Activated CD8-positive, alpha-beta T cell treated with anti-CD3 and anti-CD28 coated beads for 36 hours (primary cell): ENCODE data around the gene IFFO2. TPM values are rescaled to one million over a fixed set of nuclear protein-coding genes. Genes with fewer than 3 reads are reported as not detected.

ENCODE experiments used
- ATAC-seq: fragments of 200-7000 bp; cut with Tn5 transposase; one replicate; pipeline ENCODE4 v1.10.0; 2021; ENCODE audit warnings: mild to moderate bottlenecking, moderate library complexity
- CTCF ChIA-PET: fragments of 350-600 bp; sonication (Branson Sonifier 250); formaldehyde crosslinking; loops from one replicate; lab custom pipeline; 2021; ENCODE audit warnings: antibody characterized with exemption; lab: Charles Lee
- POLR2A ChIA-PET: fragments of 350-600 bp; sonication (Branson Sonifier 250); formaldehyde crosslinking; loops from one replicate; lab custom pipeline; 2021; ENCODE audit warnings: antibody characterized with exemption; lab: Charles Lee
- DNase-seq: peaks from one replicate; pipeline ENCODE4 v3.0.0-alpha.2; 2020
- H3K27ac Mint-ChIP-seq: one replicate; pipeline ENCODE4 v1.8.0; 2021; ENCODE audit warnings: mild to moderate bottlenecking, mixed read lengths
- H3K27me3 Mint-ChIP-seq: one replicate; pipeline ENCODE4 v1.8.0; 2021; ENCODE audit warnings: mixed read lengths
- H3K36me3 Mint-ChIP-seq: one replicate; pipeline ENCODE4 v1.8.0; 2021; ENCODE audit warnings: low read depth, mixed read lengths
- H3K4me1 Mint-ChIP-seq: one replicate; pipeline ENCODE4 v1.8.0; 2021; ENCODE audit warnings: low read depth, mixed read lengths
- H3K4me3 Mint-ChIP-seq: one replicate; pipeline ENCODE4 v1.8.0; 2021; ENCODE audit warnings: mild to moderate bottlenecking, moderate library complexity, mixed read lengths
- H3K9me3 Mint-ChIP-seq: one replicate; pipeline ENCODE4 v1.8.0; 2021; ENCODE audit warnings: mixed read lengths
- intact Hi-C: fragments of 100-400 bp; cut with micrococcal nuclease; formaldehyde crosslinking; loops from one replicate; pipeline ENCODE4 v1.10.0; 2022
- total RNA-seq, 2 experiments: library from RNA; stranded (reverse); gene quantifications; one replicate each; pipeline ENCODE4 v1.2.3, GENCODE V29; 2021
- TF ChIP-seq, protein P1 (sequence below): fragments of 200-600 bp; IDR thresholded peaks from one replicate; pipeline ENCODE4 v1.8.0; 2022; ENCODE audit warnings: antibody characterized with exemption, mild to moderate bottlenecking

Gene IFFO2
- total RNA-seq, 2 experiments from 2014 or later: 23.7 to 26.4 TPM

DNA sequence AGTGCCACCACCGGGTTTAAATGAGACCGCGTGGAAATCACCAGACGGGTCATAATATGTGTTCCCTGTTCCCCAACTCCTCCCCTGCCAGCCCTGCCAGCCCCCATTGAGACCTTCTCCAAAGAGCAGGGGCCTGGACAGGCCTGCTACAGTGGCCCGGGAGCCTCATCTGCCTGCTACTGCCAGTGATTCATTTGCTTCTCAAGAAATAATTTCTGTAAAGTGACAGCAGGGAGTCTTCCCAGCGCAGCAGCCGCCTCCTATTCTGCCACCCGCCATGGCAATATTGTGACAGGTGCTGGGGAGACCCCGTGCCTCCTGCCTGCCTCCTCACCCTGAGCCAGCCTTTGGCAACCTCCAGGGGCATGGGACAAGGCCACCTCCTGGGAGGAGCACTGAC, 8.9 kb downstream of the IFFO2 start:
- Mint-ChIP-seq H3K9me3 (no peaks in the 10 kb centered on the region), H3K27ac (peak overlapping the region; percentile 93), H3K27me3 (no peaks in the 10 kb centered on the region), H3K4me3 (no peak overlapping the region), H3K4me1 (peaks cover 79% of the 10 kb centered on the region), H3K36me3 (peaks cover 13% of the 10 kb centered on the region)
- no peak for ATAC-seq
- TF ChIP-seq, protein P1, sequence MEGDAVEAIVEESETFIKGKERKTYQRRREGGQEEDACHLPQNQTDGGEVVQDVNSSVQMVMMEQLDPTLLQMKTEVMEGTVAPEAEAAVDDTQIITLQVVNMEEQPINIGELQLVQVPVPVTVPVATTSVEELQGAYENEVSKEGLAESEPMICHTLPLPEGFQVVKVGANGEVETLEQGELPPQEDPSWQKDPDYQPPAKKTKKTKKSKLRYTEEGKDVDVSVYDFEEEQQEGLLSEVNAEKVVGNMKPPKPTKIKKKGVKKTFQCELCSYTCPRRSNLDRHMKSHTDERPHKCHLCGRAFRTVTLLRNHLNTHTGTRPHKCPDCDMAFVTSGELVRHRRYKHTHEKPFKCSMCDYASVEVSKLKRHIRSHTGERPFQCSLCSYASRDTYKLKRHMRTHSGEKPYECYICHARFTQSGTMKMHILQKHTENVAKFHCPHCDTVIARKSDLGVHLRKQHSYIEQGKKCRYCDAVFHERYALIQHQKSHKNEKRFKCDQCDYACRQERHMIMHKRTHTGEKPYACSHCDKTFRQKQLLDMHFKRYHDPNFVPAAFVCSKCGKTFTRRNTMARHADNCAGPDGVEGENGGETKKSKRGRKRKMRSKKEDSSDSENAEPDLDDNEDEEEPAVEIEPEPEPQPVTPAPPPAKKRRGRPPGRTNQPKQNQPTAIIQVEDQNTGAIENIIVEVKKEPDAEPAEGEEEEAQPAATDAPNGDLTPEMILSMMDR: no peak
- POLR2A ChIA-PET: interaction anchor here (1.5 to 1.6 kb wide), 2 partner anchors 20 kb away, joined by 7 to 9 read pairs; no protein-coding TSS in a partner anchor
- DNase-seq: no peak
- intact Hi-C loops: no loop called here
- CTCF ChIA-PET: interaction anchor here (1.5 to 5.9 kb wide), 5 partner anchors 19 to 40 kb away, joined by 7 to 45 read pairs (median 26); no protein-coding TSS in a partner anchor

DNA sequence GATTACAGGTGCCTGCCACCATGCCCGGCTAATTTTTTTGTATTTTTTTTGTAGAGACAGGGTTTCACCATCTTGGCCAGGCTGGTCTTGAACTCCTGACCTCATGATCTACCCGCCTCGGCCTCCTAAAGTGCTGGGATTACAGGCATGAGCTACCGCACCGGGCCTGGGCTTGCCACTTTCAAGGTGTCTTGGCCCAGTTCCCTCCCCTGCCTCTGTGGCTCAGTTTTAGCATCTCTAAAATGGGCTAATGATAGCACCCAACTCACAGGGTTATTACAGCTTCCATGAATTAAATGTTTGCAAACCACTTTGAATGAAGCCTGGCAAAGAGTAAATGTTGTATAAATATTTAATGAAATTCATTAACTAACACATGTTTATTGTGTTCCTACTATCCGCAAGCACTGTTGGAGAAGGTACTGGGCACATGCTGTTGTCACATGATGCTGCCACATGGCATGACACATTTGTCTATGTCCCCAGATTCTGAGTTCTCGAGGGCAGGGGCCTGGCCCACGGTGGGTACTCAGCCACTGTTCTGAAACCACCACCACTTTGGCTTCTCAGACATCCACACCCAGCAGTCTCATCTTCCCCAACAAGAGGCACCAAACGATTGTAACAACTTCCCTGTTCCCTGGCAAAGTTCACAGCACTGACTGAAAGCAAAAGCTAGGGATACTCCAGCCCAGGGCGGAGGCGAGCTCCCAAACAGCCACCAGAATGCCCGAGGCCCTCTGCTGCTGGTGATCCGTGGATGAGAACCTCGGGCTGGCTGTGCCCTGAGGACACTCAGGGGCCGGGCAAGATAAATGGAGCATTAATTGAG, 9.7 kb downstream of the IFFO2 start:
- ChIA-PET POLR2A (interaction anchor here (1.3 to 3.2 kb wide), 3 partner anchors 8 to 23 kb away, joined by 3 to 10 read pairs (median 9); no protein-coding TSS in a partner anchor), CTCF (interaction anchor here (0.9 to 5.9 kb wide), 3 partner anchors 26 to 39 kb away, joined by 3 to 26 read pairs (median 17); no protein-coding TSS in a partner anchor)
- Mint-ChIP-seq H3K4me3 (no peak overlapping the region), H3K27ac (peak overlapping the region; percentile 93), H3K4me1 (peaks cover 76% of the 10 kb centered on the region), H3K9me3 (no peaks in the 10 kb centered on the region), H3K36me3 (peaks cover 9% of the 10 kb centered on the region), H3K27me3 (no peaks in the 10 kb centered on the region)
- TF ChIP-seq, protein P1: no peak
- intact Hi-C loops: no loop called here
- ATAC-seq (no peak), DNase-seq (no peak)

DNA sequence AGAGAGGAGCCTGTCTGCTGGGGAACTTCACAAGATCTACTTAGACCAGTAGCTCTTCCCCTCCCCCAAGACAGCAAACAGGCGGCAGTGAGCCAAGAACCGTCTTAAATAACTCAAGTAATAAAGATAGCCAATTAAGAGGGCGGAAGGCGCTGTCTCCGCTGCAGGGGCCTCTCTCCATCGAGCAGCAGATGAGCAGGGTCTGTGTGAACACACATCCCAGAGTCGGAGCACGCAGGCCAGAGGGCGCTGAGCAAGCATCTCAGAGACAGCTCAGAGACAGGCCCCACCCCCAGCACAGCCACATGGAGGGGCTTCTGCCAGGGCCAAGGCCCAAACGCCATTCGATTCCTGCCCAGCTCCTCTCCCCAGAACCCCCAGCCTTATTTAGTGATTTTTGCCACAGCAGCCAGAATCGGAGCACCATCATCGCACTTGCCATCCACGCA, 11.1 kb downstream of the IFFO2 start:
- DNase-seq (no peak), ATAC-seq (no peak)
- Mint-ChIP-seq H3K4me1 (peaks cover 77% of the 10 kb centered on the region), H3K4me3 (no peak overlapping the region), H3K27ac (no peak overlapping the region), H3K36me3 (peaks cover 9% of the 10 kb centered on the region), H3K27me3 (no peaks in the 10 kb centered on the region), H3K9me3 (no peaks in the 10 kb centered on the region)
- POLR2A ChIA-PET: interaction anchor here (0.5 to 3.2 kb wide), 4 partner anchors 9 to 258 kb away, joined by 4 to 10 read pairs (median 5); no protein-coding TSS in a partner anchor
- CTCF ChIA-PET: interaction anchor here (0.7 to 5.9 kb wide), 5 partner anchors 9 to 38 kb away, joined by 3 to 26 read pairs (median 6); no protein-coding TSS in a partner anchor
- intact Hi-C loops: no loop called here
- TF ChIP-seq, protein P1: no peak

DNA sequence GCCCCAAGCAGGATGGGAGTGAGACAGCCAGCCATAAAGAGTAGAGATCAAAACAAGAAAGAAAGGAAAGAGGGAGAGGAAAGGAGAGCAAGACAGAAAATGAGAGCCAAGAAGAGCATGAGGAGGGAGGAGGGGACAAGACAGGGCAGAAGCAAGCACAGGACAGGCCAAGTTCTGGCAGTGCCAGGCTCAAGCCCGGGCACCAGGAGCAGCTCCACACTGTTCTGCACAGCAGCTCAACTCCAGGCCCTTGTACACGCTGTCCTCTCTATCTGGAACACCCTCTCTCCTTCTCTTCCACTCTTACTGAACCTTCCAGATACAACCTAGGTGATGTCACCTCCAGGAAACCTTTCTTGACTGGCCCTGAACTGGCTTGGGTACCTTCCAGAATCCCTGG, 11.7 kb downstream of the IFFO2 start:
- H3K27ac Mint-ChIP-seq: peak overlapping the region; percentile 59
- TF ChIP-seq, protein P1: no peak

More for the DNA sequence above, 11.7 kb downstream of the IFFO2 start:
- DNase-seq (no peak), ATAC-seq (no peak)
- H3K4me3 Mint-ChIP-seq: no peak overlapping the region
- POLR2A ChIA-PET: interaction anchor here (0.7 to 3.2 kb wide), 3 partner anchors 10 to 41 kb away, joined by 4 to 10 read pairs (median 6); no protein-coding TSS in a partner anchor
- no peaks in the 10 kb centered on the region for H3K9me3 Mint-ChIP-seq
- H3K36me3 Mint-ChIP-seq: peaks cover 6% of the 10 kb centered on the region
- H3K4me1 Mint-ChIP-seq: peaks cover 77% of the 10 kb centered on the region
- CTCF ChIA-PET: interaction anchor here (1.5 to 5.9 kb wide), 3 partner anchors 18 to 37 kb away, joined by 6 to 26 read pairs (median 17); no protein-coding TSS in a partner anchor
- intact Hi-C loops: no loop called here
- H3K27me3 Mint-ChIP-seq: no peaks in the 10 kb centered on the region
